Measurements from ENCODE around the gene OR2V2. TPM values are rescaled to one million over a fixed set of nuclear protein-coding genes. Genes with fewer than 3 reads are reported as not detected.

OR2V2 gene
- total RNA-seq, 1 experiment from 2014 or later: not detected

DNA sequence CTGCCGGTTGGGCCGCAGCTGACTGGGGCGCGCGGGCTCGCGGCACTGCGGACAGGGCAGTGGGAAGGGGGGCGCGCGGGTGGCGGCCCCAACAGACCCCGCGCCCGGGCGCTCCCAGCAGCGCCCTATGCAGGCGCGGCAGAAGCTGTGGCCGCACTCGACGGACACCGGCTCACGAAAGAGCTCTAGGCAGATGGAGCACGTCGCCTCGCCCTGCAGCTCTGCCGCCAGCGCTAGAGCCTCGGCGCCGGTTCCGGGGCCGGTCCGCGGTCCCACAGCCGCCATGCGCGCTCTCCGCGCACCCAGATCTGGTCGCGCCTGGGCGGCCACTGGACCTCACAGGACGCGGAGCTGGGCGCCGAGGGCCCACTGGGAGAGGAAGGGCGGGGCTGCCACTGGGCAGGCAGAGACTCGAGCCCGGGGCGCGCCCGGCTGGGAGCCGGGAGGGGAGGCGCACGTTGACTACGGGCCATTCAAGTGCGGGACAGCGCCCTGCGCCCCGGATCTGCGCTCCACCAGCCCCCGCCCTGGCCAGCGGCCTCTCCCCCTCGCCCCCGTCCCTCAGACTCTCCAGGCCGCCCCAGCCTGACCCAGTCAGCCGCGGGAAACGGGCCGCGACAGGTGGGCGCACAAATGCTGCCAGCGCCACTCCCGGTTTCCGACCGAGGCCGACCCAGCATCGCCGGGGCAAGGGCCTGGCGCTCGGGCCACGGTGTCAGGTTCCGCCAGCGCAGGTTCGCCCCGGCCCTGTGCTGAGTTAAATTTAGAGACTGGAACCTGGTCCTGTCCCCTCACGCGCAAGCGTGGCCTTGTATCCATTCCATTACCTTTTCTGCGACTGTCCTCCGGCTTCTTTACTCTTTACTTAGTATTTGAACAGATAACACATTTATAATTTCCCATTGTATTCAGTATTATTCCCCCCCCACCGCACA, 57.7 kb downstream of the OR2V2 start, which contains the start of gene TRIM7:
TRIM7 (minus strand) TSS at position 371 of the 935 bp plus-strand sequence; CDS start at position 285, 86 bp downstream.
- Histone ChIP-seq H3K9ac (ENCODE audit: extremely low read depth, insufficient read length, low read length) (peak within 1 kb of the TSS; percentile 62), H4K5ac (ENCODE audit: insufficient read length, low read depth, low read length) (no peak within 1 kb of the TSS), H2BK20ac (ENCODE audit: low read depth, low read length, poor library complexity, severe bottlenecking) (no peak within 1 kb of the TSS), H3K18ac (ENCODE audit: insufficient read length, low read depth, low read length) (no peak within 1 kb of the TSS), H2BK15ac (ENCODE audit: low read depth, low read length) (no peak within 1 kb of the TSS), H3K79me1 (ENCODE audit: insufficient read depth, low read depth, low read length, poor library complexity, severe bottlenecking) (no peaks in the 10 kb centered on the region), H3K23ac (ENCODE audit: insufficient read length, low read depth, low read length) (no peak within 1 kb of the TSS), H2BK120ac (ENCODE audit: low read depth, low read length, poor library complexity, severe bottlenecking) (no peak within 1 kb of the TSS), H2BK12ac (ENCODE audit: insufficient read length, low read depth, low read length) (no peak within 1 kb of the TSS), H4K20me1 (ENCODE audit: control insufficient read depth, insufficient read depth, insufficient read length) (no peaks in the 10 kb centered on the region), H2AK5ac (ENCODE audit: insufficient read length, low read length) (no peak within 1 kb of the TSS), H3K27me3 (ENCODE audit: insufficient read depth, low read length) (peaks cover 26% of the 10 kb centered on the region; the same call in 1 of the 2 replicates), H3T11ph (ENCODE audit: low read length) (no peak within 1 kb of the TSS), H3K23me2 (ENCODE audit: insufficient read length, low read depth, low read length, poor library complexity, severe bottlenecking) (peaks cover 26% of the 10 kb centered on the region), H4K8ac (replicated peaks; ENCODE audit: insufficient read length, low read depth, low read length) (no peak within 1 kb of the TSS), H3K14ac (ENCODE audit: insufficient read depth, low read length) (no peak within 1 kb of the TSS), H3K79me2 (ENCODE audit: insufficient read depth, low read length) (no peaks in the 10 kb centered on the region), H2BK5ac (ENCODE audit: insufficient read length, low read length) (no peak within 1 kb of the TSS), H4K91ac (ENCODE audit: insufficient read length, low read depth, low read length) (no peak within 1 kb of the TSS), H3K4me2 (ENCODE audit: insufficient read depth, insufficient read length, low read length) (peak within 1 kb of the TSS; percentile 92), H2AFZ (ENCODE audit: low read length) (no peak within 1 kb of the TSS), H3K4me1 (ENCODE audit: insufficient read depth, low read length) (no peaks in the 10 kb centered on the region; the same call in 1 of the 2 replicates), H3K27ac (ENCODE audit: insufficient read length, low read depth, low read length) (no peak within 1 kb of the TSS), H3K4ac (ENCODE audit: low read depth, low read length) (no peak within 1 kb of the TSS), H3K9me3 (ENCODE audit: control insufficient read depth, low read depth, low read length) (no peaks in the 10 kb centered on the region), H3K56ac (ENCODE audit: insufficient read length, low read depth, low read length) (no peak within 1 kb of the TSS)
- Mint-ChIP-seq H3K27me3 (ENCODE audit: low read depth) (peaks cover 71% of the 10 kb centered on the region), H3K36me3 (ENCODE audit: insufficient read depth in 1 of 3, low read depth in 3 of 3) (peaks cover 0 to 8% (median 0%) of the 10 kb centered on the region in 3 experiments; a peak in 2 of 7 replicates), H3K27ac (no peak within 1 kb of the TSS), H3K4me3 (peak within 1 kb of the TSS; percentile 92 to 99), H3K4me1 (peaks cover 30 to 38% of the 10 kb centered on the region in 2 experiments), H3K9me3 (peaks cover 11 to 16% of the 10 kb centered on the region in 2 experiments; a peak in 3 of 5 replicates)
- no peak for DNase-seq
- TF ChIP-seq, protein P1, sequence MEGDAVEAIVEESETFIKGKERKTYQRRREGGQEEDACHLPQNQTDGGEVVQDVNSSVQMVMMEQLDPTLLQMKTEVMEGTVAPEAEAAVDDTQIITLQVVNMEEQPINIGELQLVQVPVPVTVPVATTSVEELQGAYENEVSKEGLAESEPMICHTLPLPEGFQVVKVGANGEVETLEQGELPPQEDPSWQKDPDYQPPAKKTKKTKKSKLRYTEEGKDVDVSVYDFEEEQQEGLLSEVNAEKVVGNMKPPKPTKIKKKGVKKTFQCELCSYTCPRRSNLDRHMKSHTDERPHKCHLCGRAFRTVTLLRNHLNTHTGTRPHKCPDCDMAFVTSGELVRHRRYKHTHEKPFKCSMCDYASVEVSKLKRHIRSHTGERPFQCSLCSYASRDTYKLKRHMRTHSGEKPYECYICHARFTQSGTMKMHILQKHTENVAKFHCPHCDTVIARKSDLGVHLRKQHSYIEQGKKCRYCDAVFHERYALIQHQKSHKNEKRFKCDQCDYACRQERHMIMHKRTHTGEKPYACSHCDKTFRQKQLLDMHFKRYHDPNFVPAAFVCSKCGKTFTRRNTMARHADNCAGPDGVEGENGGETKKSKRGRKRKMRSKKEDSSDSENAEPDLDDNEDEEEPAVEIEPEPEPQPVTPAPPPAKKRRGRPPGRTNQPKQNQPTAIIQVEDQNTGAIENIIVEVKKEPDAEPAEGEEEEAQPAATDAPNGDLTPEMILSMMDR (conservative IDR thresholded peaks at IDR 0.05): no peak
- no CpG with 5 or more reads among the region's 94 CpGs for WGBS (ENCODE audit: extremely low coverage, insufficient read length, low lambda C conversion rate)

Data from H9 (cell line).